WERI-Rb-1 (cell line): Measurements from ENCODE around the gene CCDC148.

Source experiments
- DNase-seq: peaks from one replicate; pipeline ENCODE4 v3.0.0-alpha.2; 2020
- H3K27ac ChIP-seq: fragments of 250-450 bp; sonication (Bioruptor Pico); 2 replicates; pipeline ENCODE4 v1.5.1; 2020; ENCODE audit warnings: mild to moderate bottlenecking, moderate library complexity
- H3K27me3 ChIP-seq: fragments of 250-450 bp; sonication (Bioruptor Pico); 2 replicates; pipeline ENCODE4 v1.5.1; 2021; ENCODE audit warnings: mild to moderate bottlenecking, low read depth, moderate library complexity; ENCODE audit not compliant: insufficient read depth, severe bottlenecking
- H3K36me3 ChIP-seq: fragments of 250-450 bp; sonication (Bioruptor Pico); 2 replicates; pipeline ENCODE4 v1.5.1; 2020; ENCODE audit warnings: mild to moderate bottlenecking, moderate library complexity
- H3K4me3 ChIP-seq: 2 replicates; pipeline ENCODE4 v1.5.1; 2011; ENCODE audit warnings: low read depth, mild to moderate bottlenecking, control low read depth, low read length
- H3K9me3 ChIP-seq: fragments of 250-450 bp; sonication (Bioruptor Pico); 2 replicates; pipeline ENCODE4 v1.5.1; 2021; ENCODE audit warnings: mild to moderate bottlenecking, moderate library complexity; ENCODE audit not compliant: severe bottlenecking
- TF ChIP-seq, protein P1 (sequence below): IDR thresholded peaks from 2 replicates; pipeline ENCODE4 v1.5.1; 2011; ENCODE audit warnings: low read depth, mild to moderate bottlenecking, control low read depth, inconsistent platforms, low read length

Gene CCDC148

DNA sequence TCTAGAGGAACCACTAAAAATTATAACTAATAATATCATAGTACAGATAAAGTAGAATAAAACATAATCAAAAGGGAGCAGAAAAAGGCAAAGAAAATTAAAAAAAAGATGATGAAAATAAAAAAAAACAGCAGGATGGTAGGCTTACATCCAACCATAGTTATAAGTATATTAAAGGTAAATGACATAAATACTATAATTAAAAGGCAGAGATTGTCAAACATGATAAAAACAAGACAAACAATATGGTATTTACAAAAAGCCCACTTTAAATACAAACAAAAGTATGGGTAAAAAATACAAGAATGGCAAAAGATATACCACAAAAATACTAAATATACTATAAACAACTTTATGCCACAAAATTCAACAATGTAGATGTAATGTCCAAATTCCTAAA is 24.4 kb downstream of the CCDC148 start:
- Histone ChIP-seq H3K4me3 (no peak overlapping the region), H3K27me3 (no peaks in the 10 kb centered on the region), H3K27ac (no peak overlapping the region), H3K36me3 (no peaks in the 10 kb centered on the region), H3K9me3 (peaks cover 3% of the 10 kb centered on the region)
- TF ChIP-seq, protein P1, sequence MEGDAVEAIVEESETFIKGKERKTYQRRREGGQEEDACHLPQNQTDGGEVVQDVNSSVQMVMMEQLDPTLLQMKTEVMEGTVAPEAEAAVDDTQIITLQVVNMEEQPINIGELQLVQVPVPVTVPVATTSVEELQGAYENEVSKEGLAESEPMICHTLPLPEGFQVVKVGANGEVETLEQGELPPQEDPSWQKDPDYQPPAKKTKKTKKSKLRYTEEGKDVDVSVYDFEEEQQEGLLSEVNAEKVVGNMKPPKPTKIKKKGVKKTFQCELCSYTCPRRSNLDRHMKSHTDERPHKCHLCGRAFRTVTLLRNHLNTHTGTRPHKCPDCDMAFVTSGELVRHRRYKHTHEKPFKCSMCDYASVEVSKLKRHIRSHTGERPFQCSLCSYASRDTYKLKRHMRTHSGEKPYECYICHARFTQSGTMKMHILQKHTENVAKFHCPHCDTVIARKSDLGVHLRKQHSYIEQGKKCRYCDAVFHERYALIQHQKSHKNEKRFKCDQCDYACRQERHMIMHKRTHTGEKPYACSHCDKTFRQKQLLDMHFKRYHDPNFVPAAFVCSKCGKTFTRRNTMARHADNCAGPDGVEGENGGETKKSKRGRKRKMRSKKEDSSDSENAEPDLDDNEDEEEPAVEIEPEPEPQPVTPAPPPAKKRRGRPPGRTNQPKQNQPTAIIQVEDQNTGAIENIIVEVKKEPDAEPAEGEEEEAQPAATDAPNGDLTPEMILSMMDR, result no peak
- no peak for DNase-seq

DNA sequence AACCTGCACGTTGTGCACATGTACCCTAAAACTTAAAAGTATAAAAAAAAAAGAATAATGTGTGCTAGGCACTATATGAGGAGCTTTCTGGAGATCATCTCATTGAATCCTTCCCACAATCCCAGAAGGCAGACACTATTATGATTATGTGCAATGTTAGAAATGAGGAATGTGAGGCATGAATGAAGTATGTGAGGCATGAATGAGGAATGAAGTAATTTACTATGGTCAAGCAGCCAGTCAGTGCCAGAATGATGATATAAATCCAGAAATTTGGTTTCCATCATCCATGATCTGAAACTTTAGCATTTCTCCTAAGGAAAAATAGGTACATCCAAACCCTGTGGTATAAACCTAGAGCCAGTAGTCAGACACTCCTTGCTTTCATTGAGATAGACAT is 42.0 kb downstream of the CCDC148 start:
- Histone ChIP-seq H3K27ac (no peak overlapping the region), H3K36me3 (no peaks in the 10 kb centered on the region), H3K9me3 (peaks cover 2% of the 10 kb centered on the region), H3K4me3 (no peak overlapping the region), H3K27me3 (no peaks in the 10 kb centered on the region)
- TF ChIP-seq, protein P1, result no peak
- no peak for DNase-seq

DNA sequence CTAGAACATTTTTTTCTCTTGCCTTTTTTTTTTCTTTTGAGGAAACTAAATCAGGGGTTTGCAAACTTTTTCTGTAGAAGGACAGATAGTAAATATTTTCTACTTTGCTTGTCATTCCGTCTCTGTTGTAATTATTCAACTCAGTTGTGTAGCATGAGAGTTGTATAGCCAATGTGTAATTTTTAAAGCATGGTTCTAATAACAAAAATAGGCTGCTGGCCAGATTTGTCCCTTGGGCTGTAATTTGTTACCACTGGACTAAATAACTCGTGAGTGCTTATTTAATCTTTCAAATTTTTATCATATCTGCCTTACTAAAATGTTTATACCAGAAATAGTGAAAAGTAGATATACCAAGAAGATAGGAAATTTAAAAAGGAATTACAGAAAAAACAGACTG is 43.0 kb downstream of the CCDC148 start:
- no peak for DNase-seq
- Histone ChIP-seq H3K4me3 (no peak overlapping the region), H3K9me3 (peaks cover 2% of the 10 kb centered on the region), H3K27ac (no peak overlapping the region), H3K36me3 (no peaks in the 10 kb centered on the region), H3K27me3 (no peaks in the 10 kb centered on the region)
- TF ChIP-seq, protein P1, result no peak

DNA sequence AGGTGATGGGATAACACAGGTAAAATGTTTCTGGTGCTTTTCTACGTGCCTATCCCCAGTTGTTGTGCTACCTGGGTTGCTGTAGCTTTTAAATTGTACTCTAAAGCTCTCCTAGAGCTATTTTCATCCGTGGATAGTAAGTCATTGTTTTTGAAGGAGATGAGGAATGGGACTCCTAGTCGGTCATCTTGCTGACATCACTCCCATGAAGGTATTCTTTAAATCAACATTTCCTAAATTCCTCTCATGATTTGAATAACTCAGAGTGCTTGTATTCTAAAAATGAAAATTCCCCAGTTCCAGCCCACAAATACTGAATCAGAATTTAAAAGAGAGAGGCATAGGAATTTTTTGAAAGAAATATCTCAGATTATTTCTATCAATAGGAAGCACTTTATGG is 44.3 kb downstream of the CCDC148 start:
- Histone ChIP-seq H3K4me3 (no peak overlapping the region), H3K36me3 (no peaks in the 10 kb centered on the region), H3K27ac (no peak overlapping the region), H3K9me3 (peaks cover 2% of the 10 kb centered on the region), H3K27me3 (no peaks in the 10 kb centered on the region)
- TF ChIP-seq, protein P1, result no peak
- no peak for DNase-seq

DNA sequence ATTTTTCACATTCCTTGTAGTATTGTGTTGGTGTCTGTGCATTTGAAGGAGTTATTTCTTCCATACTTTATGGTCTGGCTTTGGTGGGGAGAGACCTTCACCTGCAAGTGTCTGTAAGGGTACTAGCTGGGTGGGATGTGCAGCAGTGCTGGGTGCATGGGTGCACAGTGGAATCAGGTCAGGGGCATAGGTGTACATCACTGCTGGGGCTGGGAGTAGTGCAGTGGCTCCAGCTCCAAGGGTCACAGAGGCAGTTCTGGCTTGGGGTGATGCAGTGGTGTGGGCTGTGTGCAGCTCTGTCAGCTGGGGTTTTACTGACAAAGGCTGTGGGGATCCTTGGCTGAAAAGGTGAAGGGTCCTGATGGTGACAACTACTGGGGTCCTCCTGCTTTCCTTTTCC is 44.8 kb downstream of the CCDC148 start:
- Histone ChIP-seq H3K27ac (no peak overlapping the region), H3K27me3 (no peaks in the 10 kb centered on the region), H3K4me3 (no peak overlapping the region), H3K9me3 (peaks cover 2% of the 10 kb centered on the region), H3K36me3 (no peaks in the 10 kb centered on the region)
- no peak for DNase-seq
- TF ChIP-seq, protein P1, result no peak

DNA sequence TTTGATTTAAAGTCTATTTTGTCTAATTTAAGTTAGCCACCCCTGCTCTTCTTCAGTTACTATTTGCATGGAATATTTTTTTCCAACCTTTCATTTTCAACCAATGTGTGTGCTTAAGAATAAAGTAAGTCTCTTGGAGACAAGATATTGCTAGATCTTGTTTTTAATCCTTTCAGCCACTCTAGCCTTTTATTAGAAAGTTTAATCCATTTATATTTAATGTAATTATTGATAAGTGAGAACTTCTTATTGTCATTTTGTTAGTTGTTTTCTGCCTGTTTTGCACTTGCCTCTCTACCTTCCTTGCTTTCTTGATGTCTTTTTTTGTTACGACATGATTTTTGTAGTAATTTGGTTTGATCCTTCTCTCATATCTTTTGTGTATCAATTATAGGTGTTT is 46.4 kb downstream of the CCDC148 start:
- Histone ChIP-seq H3K27me3 (no peaks in the 10 kb centered on the region), H3K4me3 (no peak overlapping the region), H3K27ac (no peak overlapping the region), H3K36me3 (no peaks in the 10 kb centered on the region), H3K9me3 (peaks cover 2% of the 10 kb centered on the region)
- DNase-seq, result no peak
- TF ChIP-seq, protein P1, result no peak
